Measurements from ENCODE around the gene ANP32D.
"Not testable (repeated sequence)": the region's sequence is repeated elsewhere in the genome, so short reads cannot be mapped to it uniquely, and the experiment has no call there.

ANP32D gene

GRCh38 chr12:48500281-48500680 lies 27.9 kb downstream of the ANP32D start:
- in situ Hi-C loops (cut with MboI; ENCODE audit: low sequenced_read_pairs), result not testable (repeated sequence)

- in situ Hi-C loops (cut with MboI; ENCODE audit: low sequenced_read_pairs), result not testable (repeated sequence)
These were observed 34.5 kb downstream of the ANP32D start for GRCh38 chr12:48506836-48507235.

- in situ Hi-C loops (cut with MboI; ENCODE audit: low sequenced_read_pairs), result no loop called here
These were observed 36.6 kb downstream of the ANP32D start for GRCh38 chr12:48508987-48509386.

GRCh38 chr12:48510111-48510510 lies 37.8 kb downstream of the ANP32D start:
- in situ Hi-C loops (cut with MboI; ENCODE audit: low sequenced_read_pairs), result no loop called here

- in situ Hi-C loops (cut with MboI; ENCODE audit: low sequenced_read_pairs), result no loop called here
These were observed 40.5 kb downstream of the ANP32D start for GRCh38 chr12:48512855-48513254.

- in situ Hi-C loops (cut with MboI; ENCODE audit: low sequenced_read_pairs), result no loop called here
These were observed 42.4 kb downstream of the ANP32D start for GRCh38 chr12:48514728-48515127.

GRCh38 chr12:48520381-48520780 lies 48.0 kb downstream of the ANP32D start:
- in situ Hi-C loops (cut with MboI; ENCODE audit: low sequenced_read_pairs), result not testable (repeated sequence)

Data from hTERT RPE-1 (cell line).